ENCODE data around the gene RPS6KA3.
"Not testable (repeated sequence)": the region's sequence is repeated elsewhere in the genome, so short reads cannot be mapped to it uniquely, and the experiment has no call there.

RPS6KA3 gene

DNA sequence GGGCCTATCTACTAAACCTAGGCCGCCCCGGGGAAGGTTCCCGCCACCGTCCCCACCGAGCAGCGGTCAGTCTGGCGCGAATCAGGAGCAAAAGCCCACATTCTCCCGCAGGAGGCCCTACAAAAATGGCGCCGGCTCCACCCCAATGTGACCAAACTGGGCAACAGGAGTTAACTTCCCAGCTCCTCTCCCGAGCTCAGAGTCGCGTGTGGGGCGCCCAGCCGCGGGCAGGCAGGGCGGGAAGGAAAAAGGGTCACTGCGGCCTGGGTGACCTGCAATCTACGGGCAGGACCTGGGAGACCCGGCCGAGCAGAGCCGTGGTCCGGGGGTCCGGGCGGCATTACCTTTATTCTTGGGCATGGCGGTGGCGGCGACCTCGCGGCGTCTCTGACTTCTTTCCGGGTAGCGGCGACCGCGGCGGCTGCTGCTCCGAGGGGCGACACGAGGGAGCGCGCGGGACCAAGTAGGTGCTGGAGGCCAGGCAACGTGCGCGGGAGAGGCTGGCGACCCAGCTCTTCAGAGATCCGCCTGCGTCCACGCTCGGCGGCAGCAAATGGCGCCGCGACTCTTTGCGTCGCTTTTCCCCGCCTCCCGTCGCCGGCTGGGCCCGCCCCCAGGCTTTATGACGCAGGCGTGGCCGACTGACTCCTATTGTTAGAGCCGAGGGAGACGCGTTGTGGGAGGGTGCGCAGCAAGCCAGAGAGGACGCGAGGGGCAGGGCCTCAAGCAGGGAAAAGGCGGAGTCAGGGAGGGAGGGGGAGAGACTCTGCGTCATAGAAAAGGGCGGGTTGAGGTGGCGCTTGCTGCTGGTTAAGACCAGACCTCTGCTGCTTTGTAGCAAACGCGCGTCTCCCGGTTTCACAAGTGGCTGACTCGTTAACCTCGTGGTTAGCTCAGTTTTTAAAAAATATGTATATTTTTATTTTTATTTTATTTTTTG lies 125.2 kb downstream of the RPS6KA3 start, which contains the start of gene EIF1AX:
Gene EIF1AX, minus strand, starts transcription at position 558 of the 940 bp plus-strand sequence. Its CDS starts 198 bp downstream, at position 360.
- peak; percentile 87 for DNase-seq (ENCODE audit: low read depth)

DNA sequence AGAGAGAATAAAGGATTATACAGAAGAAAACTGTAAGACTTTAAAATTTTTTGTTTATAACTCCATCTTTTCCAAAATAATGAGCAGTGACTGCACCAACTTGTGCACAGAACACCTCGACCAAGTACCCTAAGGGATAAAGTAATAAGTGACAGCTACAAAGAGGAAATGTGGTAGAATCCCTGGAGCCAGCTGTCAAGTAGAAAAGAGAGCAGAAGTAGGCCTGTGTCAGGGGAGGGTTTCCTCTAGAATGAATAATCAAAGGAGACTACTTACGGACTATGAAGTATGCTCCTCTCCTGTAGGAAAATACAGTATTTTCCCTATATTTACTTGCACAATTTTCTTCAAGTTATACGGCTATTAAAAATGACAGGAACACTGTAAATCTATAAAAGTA lies 126.3 kb downstream of the RPS6KA3 start:
- no peak for DNase-seq (ENCODE audit: low read depth)

GRCh38 chrX:20139966-20140365 lies 126.7 kb downstream of the RPS6KA3 start:
- no peak for DNase-seq (ENCODE audit: low read depth)

- no peak for DNase-seq (ENCODE audit: low read depth)
Observed at GRCh38 chrX:20135944-20136343, 130.8 kb downstream of the RPS6KA3 start.

DNA sequence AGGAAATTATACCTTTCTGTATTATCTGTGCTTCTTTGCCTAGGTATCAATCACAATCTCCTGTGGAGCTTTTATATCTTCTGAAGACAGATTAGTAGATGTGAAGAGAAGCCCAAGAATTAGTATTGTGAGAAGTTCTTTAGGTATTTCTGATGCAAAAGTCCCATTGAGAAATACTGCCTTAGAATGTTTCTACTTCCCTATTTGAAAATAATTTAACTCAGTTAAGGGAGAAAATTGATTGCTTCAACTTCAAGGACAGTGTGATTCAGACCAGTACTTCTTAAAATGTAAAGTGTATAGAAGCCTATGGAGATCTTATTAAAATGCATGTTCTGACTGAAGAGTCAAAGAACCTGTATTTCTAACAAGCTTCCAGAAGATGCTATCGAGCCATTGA lies 134.0 kb downstream of the RPS6KA3 start:
- no peak for DNase-seq (ENCODE audit: low read depth)

GRCh38 chrX:20130357-20130756 lies 136.4 kb downstream of the RPS6KA3 start:
- DNase-seq (ENCODE audit: low read depth): no peak

DNA sequence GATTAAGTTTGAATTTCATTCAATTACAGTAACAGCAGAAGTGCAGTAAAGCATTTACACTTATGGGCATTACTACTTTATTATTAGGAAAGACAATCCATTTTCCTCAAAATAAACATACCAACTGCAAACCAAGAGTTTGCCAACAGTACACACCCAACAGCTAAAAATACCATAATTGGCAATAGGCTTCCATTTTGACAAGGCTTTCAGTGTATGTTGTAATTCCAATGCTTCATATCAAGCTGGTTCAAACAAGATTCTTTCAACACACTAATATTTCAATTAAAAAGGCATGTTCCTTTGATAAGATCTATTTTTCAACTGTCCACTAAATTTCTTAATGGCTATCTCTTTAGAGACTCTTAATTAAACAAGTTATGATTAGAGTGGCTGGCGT lies 137.2 kb downstream of the RPS6KA3 start:
- no peak for DNase-seq (ENCODE audit: low read depth)

DNA sequence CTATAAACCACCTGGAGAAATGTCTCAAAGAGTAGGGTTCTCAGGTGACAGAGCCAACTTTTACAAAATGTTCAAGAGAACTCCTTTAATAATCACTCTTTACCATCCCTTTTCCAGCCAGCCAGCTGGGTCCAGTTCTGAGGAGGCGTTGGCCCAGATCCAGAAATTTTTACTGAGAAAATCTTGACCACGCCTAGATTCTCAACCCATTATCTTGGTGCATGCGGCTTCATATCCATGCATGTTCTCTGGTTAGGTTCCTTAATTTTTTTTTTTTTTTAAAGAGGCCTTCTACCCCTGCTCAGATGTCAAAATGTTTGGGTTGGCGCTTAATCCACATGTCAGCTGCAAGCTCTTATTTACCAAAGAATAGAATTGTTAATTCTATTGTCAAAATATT lies 138.0 kb downstream of the RPS6KA3 start:
- no peak for DNase-seq (ENCODE audit: low read depth)

DNA sequence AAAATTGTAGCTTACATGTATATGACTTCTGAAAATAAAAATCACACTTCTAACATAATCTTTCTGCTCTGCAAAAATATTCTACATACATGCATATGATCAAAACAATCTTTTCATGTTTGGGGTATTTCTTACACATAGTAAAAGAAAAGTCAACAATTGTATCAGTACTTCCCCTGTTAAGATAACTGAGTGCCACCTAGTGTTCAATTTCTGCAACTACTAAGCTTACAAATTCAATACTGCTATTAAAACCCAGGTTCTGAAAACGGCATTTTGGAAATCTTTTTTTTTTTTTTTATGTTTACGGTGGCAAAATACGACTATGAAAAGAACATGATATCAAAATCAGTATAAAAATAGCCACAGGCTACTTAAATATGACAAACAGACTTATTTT lies 139.3 kb downstream of the RPS6KA3 start:
- DNase-seq (ENCODE audit: low read depth): not testable (repeated sequence)

DNA sequence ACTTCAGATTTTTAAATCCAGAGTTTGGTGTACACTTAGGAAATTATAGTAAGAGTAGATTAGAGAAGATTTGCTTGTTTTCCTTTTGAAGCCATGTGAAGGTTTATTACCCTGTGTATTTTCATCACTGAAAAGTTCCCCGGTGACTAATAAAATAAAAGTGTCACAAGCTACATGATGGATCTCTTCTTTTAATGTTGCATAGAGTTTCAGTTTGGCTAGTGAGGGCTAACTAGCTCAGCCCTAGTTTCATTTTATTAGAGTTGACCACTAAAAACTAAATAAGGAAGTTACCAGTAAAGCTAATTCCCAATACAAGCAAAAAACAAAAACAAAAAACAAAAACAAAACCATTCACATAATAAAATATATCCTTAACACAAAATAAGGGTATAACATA lies 139.9 kb downstream of the RPS6KA3 start:
- DNase-seq (ENCODE audit: low read depth): not testable (repeated sequence)

- DNase-seq (ENCODE audit: low read depth): no peak
Observed at GRCh38 chrX:20124964-20125363, 141.7 kb downstream of the RPS6KA3 start.

DNA sequence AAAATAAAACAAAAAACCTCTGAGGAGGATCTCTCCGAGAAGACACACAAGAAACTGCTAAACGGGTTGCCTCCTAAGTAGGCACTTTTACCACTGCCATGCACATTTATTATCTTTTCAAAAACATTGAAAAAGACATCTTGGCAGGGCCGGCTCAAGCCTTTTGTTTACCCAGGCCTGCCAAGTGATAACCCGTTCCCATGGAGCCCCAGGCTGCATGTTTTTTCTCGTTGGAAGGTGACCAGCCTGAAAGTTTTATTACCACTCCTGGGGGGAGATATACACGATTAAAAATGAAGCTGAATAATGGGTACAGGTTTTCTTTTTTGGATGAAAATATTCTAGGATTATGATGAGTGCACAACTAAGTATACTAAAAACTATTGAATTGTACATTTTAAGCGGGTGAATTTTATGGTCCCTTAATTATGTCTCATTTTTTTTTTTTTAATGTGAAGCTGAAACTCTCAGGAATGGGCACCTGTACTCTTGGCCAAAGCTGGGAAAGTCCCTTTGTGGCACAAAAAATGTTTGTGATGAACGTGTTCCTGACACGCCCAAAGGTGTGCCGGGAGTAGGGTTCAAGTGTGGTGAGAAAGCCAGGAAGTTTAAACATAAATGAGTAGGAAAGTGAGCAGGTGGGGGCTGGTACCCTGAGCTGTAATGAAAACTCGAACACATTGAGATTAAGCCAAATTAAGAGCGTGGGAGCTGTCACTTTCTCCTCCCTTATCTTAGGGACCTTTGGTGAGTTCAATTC lies 148.5 kb downstream of the RPS6KA3 start:
- no peak for DNase-seq (ENCODE audit: low read depth)

DNA sequence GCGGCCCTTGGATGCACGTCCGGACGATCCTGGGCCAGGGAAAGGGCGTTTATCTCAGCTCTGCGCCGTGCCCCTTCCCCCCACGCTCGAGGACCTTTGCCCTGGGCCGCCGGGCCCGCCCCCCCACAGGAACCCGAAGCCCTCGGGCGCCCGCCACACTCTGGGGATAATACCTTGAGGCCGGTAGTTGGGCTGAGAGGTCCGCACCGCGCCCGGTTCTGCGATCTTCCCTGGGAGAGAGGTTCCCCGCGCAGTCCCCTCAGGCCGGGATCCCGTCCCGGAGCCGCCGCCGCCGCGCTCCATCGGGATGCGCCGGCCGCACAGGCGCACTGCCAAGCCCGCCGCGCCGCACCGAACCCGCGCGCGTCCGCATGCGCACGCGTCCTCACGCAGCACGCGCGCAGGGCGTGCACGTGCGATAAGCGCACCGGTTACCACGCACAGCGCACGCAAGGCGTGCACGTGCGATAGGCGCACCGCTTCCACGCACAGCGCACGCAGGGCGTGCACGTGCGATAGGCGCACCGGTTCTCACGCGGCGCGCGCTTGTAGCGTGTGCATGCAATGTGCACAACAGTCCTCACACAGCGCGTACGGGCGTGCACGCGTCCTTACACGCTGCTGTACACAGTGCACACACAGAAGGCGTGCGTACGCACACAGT lies 150.0 kb downstream of the RPS6KA3 start, which contains the start of gene MAP7D2:
Gene MAP7D2, minus strand, starts transcription at position 331 of the 664 bp plus-strand sequence. Its CDS starts 28 bp downstream, at position 303.
- no peak for DNase-seq (ENCODE audit: low read depth)

- DNase-seq (ENCODE audit: low read depth): no peak
Observed at GRCh38 chrX:20116087-20116576, 150.6 kb downstream of the RPS6KA3 start.

GRCh38 chrX:20112022-20112774 lies 154.5 kb downstream of the RPS6KA3 start:
- no peak for DNase-seq (ENCODE audit: low read depth)

- DNase-seq (ENCODE audit: low read depth): no peak
Observed at GRCh38 chrX:20111271-20111670, 155.4 kb downstream of the RPS6KA3 start.

DNA sequence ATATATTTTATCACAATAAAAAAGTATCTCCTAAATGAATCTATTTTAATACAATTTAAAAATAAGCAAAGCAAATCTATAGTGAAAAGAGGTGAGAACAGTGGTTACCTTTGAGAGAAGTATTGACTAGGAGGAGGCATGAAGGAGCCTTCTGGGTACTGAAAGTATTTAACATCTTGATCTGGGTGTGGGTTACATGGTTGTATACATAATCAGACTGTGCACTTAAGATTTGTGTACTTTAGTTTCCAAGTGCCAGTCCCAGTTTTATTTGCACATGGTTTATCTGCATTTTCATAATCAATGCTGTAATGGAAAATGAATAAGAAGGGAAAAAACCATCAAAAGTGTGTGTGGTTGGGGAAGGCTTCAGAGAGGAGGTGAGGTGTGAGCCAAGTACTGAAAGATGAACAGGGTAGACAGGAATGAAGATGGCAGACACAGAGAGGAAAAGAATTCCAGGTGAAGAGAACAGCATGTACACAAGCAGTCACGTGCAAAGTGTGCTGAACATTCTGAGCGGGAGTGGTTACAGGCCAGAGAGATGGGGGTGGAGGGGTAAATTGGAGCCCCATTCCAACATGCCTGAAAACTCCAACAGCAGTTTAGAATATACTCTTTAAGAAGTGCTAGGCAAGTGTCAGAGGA lies 164.7 kb downstream of the RPS6KA3 start:
- DNase-seq (ENCODE audit: low read depth): no peak
